HG03558 (cell line): ENCODE data around the gene AVPI1.
"Not testable (repeated sequence)": the region's sequence is repeated elsewhere in the genome, so short reads cannot be mapped to it uniquely, and the experiment has no call there.

Experiments
- ATAC-seq: cut with Tn5 transposase; IDR thresholded peaks from one replicate; pipeline ENCODE4 v1.9.1; 2021; ENCODE audit warnings: moderate number of reproducible peaks; ENCODE audit not compliant: unreplicated experiment; ENCODE audit errors: extremely low read depth

AVPI1 gene

GRCh38 chr10:97713339-97713825 is 26.3 kb upstream of the AVPI1 start, which contains the start of gene MARVELD1:
TSS of gene MARVELD1 (plus strand) at chr10:97713730. CDS start at chr10:97713877, 147 bp downstream.
- no peak for ATAC-seq

GRCh38 chr10:97711640-97712572 is 24.9 kb upstream of the AVPI1 start:
- no peak for ATAC-seq

- no peak for ATAC-seq
These were observed 22.2 kb upstream of the AVPI1 start for GRCh38 chr10:97708976-97709946.

GRCh38 chr10:97708167-97708566 is 21.1 kb upstream of the AVPI1 start:
- no peak for ATAC-seq

- ATAC-seq: no peak
These were observed 20.3 kb upstream of the AVPI1 start for GRCh38 chr10:97707134-97707861.

- no peak for ATAC-seq
These were observed 18.1 kb upstream of the AVPI1 start for GRCh38 chr10:97705006-97705670.

- ATAC-seq: no peak
These were observed 17.3 kb upstream of the AVPI1 start for GRCh38 chr10:97704341-97704740.

- ATAC-seq: no peak
These were observed 16.5 kb upstream of the AVPI1 start for GRCh38 chr10:97703398-97704067.

- no peak for ATAC-seq
These were observed 14.5 kb upstream of the AVPI1 start for GRCh38 chr10:97701438-97702069.

GRCh38 chr10:97698072-97698655 is 11.1 kb upstream of the AVPI1 start:
- ATAC-seq: not testable (repeated sequence)

GRCh38 chr10:97690133-97690532 is 3.1 kb upstream of the AVPI1 start:
- no peak for ATAC-seq

GRCh38 chr10:97689559-97690020 is 2.5 kb upstream of the AVPI1 start:
- no peak for ATAC-seq

- ATAC-seq: no peak
These were observed 1.0 kb upstream of the AVPI1 start for GRCh38 chr10:97687785-97688781.

- no peak for ATAC-seq
These were observed 610 bp downstream of the AVPI1 start for GRCh38 chr10:97686301-97686961.

- ATAC-seq: no peak
These were observed 1.6 kb downstream of the AVPI1 start for GRCh38 chr10:97685395-97685958.

GRCh38 chr10:97684866-97685394 is 2.1 kb downstream of the AVPI1 start:
- no peak for ATAC-seq
